AG09309 (cell line): Measurements from ENCODE around the gene FGF22.

Experiments
- DNase-seq: peaks from one replicate; pipeline ENCODE4 v3.0.0-alpha.2; 2010; ENCODE audit warnings: low read depth
- H3K4me3 ChIP-seq: 2 replicates; pipeline ENCODE4 v1.5.1; 2011; ENCODE audit warnings: mild to moderate bottlenecking, low read depth, low read length, moderate library complexity; ENCODE audit not compliant: control insufficient read depth
- CTCF ChIP-seq: IDR thresholded peaks from 2 replicates; pipeline ENCODE4 v1.5.1; 2011; ENCODE audit warnings: mild to moderate bottlenecking, low read depth, low read length, inconsistent platforms; ENCODE audit not compliant: insufficient read depth, control insufficient read depth; ENCODE audit errors: missing control alignments

The FGF22 gene

GRCh38 chr19:608155-609003 is 31.3 kb upstream of the FGF22 start:
- no peak for DNase-seq
- no peak for TF ChIP-seq CTCF
- no peak overlapping the region for H3K4me3 ChIP-seq

DNA sequence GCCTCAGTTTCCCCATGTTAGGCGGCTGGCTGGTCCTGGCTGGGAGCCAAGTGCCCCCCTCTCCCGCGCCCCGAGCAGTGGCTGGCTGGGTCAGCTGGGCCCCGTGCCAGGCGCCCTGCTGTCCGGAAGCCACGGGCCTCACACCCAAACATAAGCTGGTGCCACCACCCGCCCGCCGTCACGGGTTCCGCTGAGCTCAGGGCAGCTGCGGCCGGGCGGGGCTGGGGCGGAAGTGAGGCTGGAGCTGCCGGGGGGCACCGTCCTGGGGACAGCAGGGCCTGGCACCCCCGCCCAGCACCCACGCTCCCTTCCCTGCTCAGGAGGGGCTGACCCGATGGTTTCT is 30.7 kb upstream of the FGF22 start:
- no peak for TF ChIP-seq CTCF
- DNase-seq, result no peak
- H3K4me3 ChIP-seq, result no peak overlapping the region

DNA sequence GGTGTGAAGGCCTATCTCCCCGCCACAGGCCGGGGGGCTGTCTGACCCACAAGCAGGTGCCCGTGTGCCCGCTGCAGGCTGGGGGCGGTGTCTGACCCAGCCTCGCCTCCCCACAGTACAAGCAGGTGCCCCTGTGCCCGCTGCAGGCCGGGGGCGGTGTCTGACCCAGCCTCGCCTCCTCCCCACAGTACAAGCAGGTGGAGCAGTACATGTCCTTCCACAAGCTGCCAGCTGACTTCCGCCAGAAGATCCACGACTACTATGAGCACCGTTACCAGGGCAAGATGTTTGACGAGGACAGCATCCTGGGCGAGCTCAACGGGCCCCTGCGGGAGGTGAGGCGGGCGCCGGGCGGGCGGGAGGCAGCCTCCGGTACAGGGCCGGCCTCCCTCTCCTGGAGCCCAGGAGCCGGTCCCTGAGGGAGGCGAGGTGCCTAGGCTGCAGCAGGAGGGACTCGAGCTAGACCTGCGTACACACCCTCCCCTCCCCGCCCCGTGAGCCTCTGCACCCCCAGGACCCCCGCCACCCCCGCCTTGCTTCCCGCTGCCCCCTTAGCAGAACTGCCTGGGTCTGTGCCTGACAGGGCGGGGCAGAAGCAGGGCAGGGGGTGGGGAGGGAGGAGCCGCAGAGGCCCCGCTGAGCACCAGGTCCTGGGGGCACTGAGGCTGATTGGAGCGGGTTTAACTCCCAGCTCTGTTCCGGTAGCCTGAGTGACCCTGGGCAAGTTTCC is 29.4 kb upstream of the FGF22 start:
- no peak overlapping the region for H3K4me3 ChIP-seq
- DNase-seq, result no peak
- TF ChIP-seq CTCF, result no peak

DNA sequence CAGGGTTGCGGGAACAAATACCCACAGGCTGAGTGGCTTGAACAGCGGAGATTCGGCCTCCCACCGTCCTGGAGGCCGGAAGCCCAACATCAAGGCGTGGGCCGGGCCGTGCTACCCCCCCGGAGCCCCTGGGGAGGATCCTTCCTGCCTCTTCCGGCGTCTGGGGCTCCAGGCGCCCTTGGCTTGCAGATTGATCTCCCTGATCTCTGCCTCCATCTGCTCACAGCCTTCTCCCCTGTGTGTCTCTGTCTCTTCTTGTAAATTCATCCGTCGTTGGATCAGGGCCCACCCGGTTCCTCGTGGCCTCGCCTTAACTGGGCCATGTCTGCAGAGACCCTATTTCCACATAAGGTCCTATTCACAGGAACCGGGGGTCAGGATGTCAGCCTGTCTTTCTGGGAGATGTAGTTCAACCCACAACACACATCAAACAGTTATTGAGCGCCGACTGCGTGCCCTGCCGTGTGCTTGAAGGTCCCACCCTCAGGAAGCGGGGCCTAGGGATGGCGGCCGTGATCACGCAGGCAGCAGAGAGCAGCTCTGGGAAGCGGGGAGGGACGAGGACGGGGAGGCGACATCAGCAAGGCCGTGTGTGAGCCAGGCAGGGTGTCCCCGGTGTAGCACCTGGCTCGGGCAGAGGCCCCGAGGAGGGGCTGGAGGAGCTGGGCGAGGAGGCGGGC is 28.7 kb upstream of the FGF22 start:
- DNase-seq, result no peak
- no peak for TF ChIP-seq CTCF
- no peak overlapping the region; the same call in 1 of the 2 replicates for H3K4me3 ChIP-seq

DNA sequence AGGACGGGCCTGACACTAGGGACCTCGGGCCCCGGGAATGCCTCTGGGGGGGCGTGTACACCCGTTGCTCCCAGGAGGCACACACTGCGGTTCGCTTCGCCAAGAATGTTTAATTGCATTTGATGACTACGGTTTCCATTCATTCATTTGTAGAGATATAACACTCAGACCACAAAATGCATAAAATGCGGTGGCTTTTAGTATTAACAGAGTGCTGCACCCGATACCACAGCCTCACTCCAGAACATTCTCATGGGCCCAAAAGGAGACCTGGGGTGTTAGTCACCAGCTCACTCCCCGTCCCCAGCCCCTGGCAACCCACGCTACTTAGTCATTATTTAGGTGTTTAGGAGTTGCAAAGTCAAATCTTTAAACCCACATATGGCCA is 28.2 kb upstream of the FGF22 start:
- DNase-seq, result peak; percentile 96

More for the DNA sequence above, 28.2 kb upstream of the FGF22 start:
- H3K4me3 ChIP-seq, result no peak overlapping the region
- TF ChIP-seq CTCF, result no peak
